ENCODE data around the gene PPP2R2B. TPM values are rescaled to one million over a fixed set of nuclear protein-coding genes. Genes with fewer than 3 reads are reported as not detected.

PPP2R2B gene
- total RNA-seq, 4 donors from 2014 or later, result 0.20 to 1.9 (median 1.3) TPM

GRCh38 chr5:146805081-146805480, 73.5 kb downstream of the PPP2R2B start:
- Histone ChIP-seq H3K36me3 (no peaks in the 10 kb centered on the region), H3K4me1 (no peaks in the 10 kb centered on the region), H3K9me3 (no peaks in the 10 kb centered on the region), H3K27ac (no peak overlapping the region), H3K27me3 (no peaks in the 10 kb centered on the region), H3K4me3 (no peak overlapping the region)
- intact Hi-C loops (cut with DNase I; ENCODE audit: low total_unique reads) (no loop called here), in situ Hi-C loops (cut with MboI; ENCODE audit: low pct_ligation_motif_present in 1 of 4, low pct_unique_long_range_greater_than_20kb in 1 of 4, low sequenced_read_pairs in 3 of 4) (no loop called here)
- no peak for TF ChIP-seq POLR2A (IDR thresholded peaks at IDR 0.05)
- DNase-seq, result no peak
- 38% methylated on average over 1 of the region's 1 CpG; no CpG with 5 or more reads in 1 of the 2 donors for WGBS, 2 donors (ENCODE audit: low coverage in 1 of 2)

- H3K9me3 ChIP-seq, result no peaks in the 10 kb centered on the region
- no peaks in the 10 kb centered on the region for H3K27me3 ChIP-seq
- intact Hi-C loops (cut with DNase I; ENCODE audit: low total_unique reads) (no loop called here), in situ Hi-C loops (cut with MboI; ENCODE audit: low pct_ligation_motif_present in 1 of 4, low pct_unique_long_range_greater_than_20kb in 1 of 4, low sequenced_read_pairs in 3 of 4) (no loop called here)
- WGBS, 2 donors (ENCODE audit: low coverage in 1 of 2), result 72 to 83% methylated on average over 3 of the region's 3 CpGs
- no peaks in the 10 kb centered on the region for H3K36me3 ChIP-seq
- no peak overlapping the region for H3K27ac ChIP-seq
- no peak for TF ChIP-seq POLR2A (IDR thresholded peaks at IDR 0.05)
- no peak for TF ChIP-seq EP300 (IDR thresholded peaks at IDR 0.05; ENCODE audit: low read depth)
- no peak for TF ChIP-seq POLR2AphosphoS5 (IDR thresholded peaks at IDR 0.05)
- TF ChIP-seq CTCF (IDR thresholded peaks at IDR 0.05), result no peak
- H3K4me1 ChIP-seq, result no peaks in the 10 kb centered on the region
- no peak overlapping the region for H3K4me3 ChIP-seq
- no peak for DNase-seq
Observed at GRCh38 chr5:146802945-146803522, 75.5 kb downstream of the PPP2R2B start.

- H3K4me3 ChIP-seq, result no peak overlapping the region
- H3K4me1 ChIP-seq, result no peaks in the 10 kb centered on the region
- H3K36me3 ChIP-seq, result no peaks in the 10 kb centered on the region
- no peak for DNase-seq
- TF ChIP-seq CTCF (IDR thresholded peaks at IDR 0.05) (no peak), POLR2AphosphoS5 (IDR thresholded peaks at IDR 0.05) (no peak), POLR2A (IDR thresholded peaks at IDR 0.05) (no peak), EP300 (IDR thresholded peaks at IDR 0.05; ENCODE audit: low read depth) (no peak)
- H3K27ac ChIP-seq, result no peak overlapping the region
- in situ Hi-C loops (cut with MboI; ENCODE audit: low pct_ligation_motif_present in 1 of 4, low pct_unique_long_range_greater_than_20kb in 1 of 4, low sequenced_read_pairs in 3 of 4), result no loop called here
- no peaks in the 10 kb centered on the region for H3K9me3 ChIP-seq
- intact Hi-C loops (cut with DNase I; ENCODE audit: low total_unique reads), result no loop called here
- 63 to 65% methylated on average over 5 of the region's 5 CpGs for WGBS, 2 donors (ENCODE audit: low coverage in 1 of 2)
- no peaks in the 10 kb centered on the region for H3K27me3 ChIP-seq
Observed at GRCh38 chr5:146799671-146800070, 78.9 kb downstream of the PPP2R2B start.

- Histone ChIP-seq H3K4me1 (no peaks in the 10 kb centered on the region), H3K4me3 (no peak overlapping the region), H3K36me3 (no peaks in the 10 kb centered on the region), H3K27me3 (no peaks in the 10 kb centered on the region), H3K27ac (no peak overlapping the region), H3K9me3 (no peaks in the 10 kb centered on the region)
- no peak for TF ChIP-seq POLR2AphosphoS5 (IDR thresholded peaks at IDR 0.05)
- no peak for TF ChIP-seq CTCF (IDR thresholded peaks at IDR 0.05)
- TF ChIP-seq POLR2A (IDR thresholded peaks at IDR 0.05), result no peak
- TF ChIP-seq EP300 (IDR thresholded peaks at IDR 0.05; ENCODE audit: low read depth), result no peak
- in situ Hi-C loops (cut with MboI; ENCODE audit: low pct_ligation_motif_present in 1 of 4, low pct_unique_long_range_greater_than_20kb in 1 of 4, low sequenced_read_pairs in 3 of 4), result no loop called here
- WGBS, 2 donors (ENCODE audit: low coverage in 1 of 2), result 59 to 60% methylated on average over 1 of the region's 1 CpG
- DNase-seq, result no peak
- intact Hi-C loops (cut with DNase I; ENCODE audit: low total_unique reads), result no loop called here
Observed at GRCh38 chr5:146799231-146799630, 79.3 kb downstream of the PPP2R2B start.

- DNase-seq, result no peak
- H3K4me1 ChIP-seq, result no peaks in the 10 kb centered on the region
- H3K36me3 ChIP-seq, result no peaks in the 10 kb centered on the region
- H3K27ac ChIP-seq, result no peak overlapping the region
- no peaks in the 10 kb centered on the region for H3K27me3 ChIP-seq
- no peak overlapping the region for H3K4me3 ChIP-seq
- no peaks in the 10 kb centered on the region for H3K9me3 ChIP-seq
- intact Hi-C loops (cut with DNase I; ENCODE audit: low total_unique reads) (no loop called here), in situ Hi-C loops (cut with MboI; ENCODE audit: low pct_ligation_motif_present in 1 of 4, low pct_unique_long_range_greater_than_20kb in 1 of 4, low sequenced_read_pairs in 3 of 4) (no loop called here)
- TF ChIP-seq POLR2A (IDR thresholded peaks at IDR 0.05) (no peak), EP300 (IDR thresholded peaks at IDR 0.05; ENCODE audit: low read depth) (no peak), POLR2AphosphoS5 (IDR thresholded peaks at IDR 0.05) (no peak), CTCF (IDR thresholded peaks at IDR 0.05) (no peak)
- 24 to 46% methylated on average over 4 to 5 of the region's 5 CpGs for WGBS, 2 donors (ENCODE audit: low coverage in 1 of 2)
Observed at GRCh38 chr5:146797658-146798057, 80.9 kb downstream of the PPP2R2B start.

Data from transverse colon (tissue), 4 donors.